NCI-H446 (cell line): ENCODE results near the gene SLC47A2.

ENCODE experiments used
- DNase-seq, 2 experiments: peaks; one replicate each; lab custom pipeline; 2025; lab: John Stamatoyannopoulos, UW

SLC47A2 gene

DNA sequence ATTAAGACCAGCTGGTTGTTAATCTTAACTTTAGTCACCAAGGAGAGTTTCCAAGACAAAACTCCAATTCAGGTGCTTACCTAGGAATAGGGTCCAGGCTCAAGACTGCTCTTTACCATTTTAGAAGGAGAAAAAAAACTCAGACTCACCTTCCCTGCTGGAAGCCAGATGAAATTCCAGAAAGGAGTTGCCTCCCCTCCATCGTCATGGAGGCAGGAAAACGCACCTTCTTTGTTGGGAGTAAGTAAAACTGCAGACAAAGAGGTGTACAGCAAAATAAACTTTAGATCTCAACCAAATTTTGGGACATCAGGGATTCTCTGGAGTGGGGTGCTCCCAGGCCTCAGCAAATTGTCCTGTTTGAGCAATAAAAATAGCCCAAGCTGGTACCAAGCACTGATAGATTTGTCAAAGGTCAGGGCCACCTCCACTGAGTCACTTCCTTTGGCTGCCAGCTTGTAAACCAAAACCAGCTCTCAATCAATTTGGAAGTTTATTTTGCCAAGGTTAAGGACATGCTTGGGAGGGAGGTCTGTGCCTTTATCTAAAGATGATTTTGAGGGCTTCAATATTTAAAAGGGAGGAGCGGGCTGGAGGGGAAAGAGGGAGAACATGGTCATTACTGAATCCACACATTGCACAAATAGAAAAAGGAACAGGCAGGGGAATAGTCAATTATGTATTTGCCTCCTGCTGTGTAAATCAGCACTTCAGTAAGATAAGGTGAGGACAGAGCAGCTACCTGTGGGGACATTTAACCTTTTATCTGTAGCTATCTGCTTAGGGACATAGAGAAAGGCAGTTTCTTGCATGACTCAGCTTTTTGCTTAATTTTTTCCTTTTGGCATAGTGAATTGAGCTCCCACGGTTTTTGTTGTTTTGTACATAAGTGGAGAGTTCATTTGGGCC, 69.3 kb downstream of the SLC47A2 start:
- DNase-seq = no peak

DNA sequence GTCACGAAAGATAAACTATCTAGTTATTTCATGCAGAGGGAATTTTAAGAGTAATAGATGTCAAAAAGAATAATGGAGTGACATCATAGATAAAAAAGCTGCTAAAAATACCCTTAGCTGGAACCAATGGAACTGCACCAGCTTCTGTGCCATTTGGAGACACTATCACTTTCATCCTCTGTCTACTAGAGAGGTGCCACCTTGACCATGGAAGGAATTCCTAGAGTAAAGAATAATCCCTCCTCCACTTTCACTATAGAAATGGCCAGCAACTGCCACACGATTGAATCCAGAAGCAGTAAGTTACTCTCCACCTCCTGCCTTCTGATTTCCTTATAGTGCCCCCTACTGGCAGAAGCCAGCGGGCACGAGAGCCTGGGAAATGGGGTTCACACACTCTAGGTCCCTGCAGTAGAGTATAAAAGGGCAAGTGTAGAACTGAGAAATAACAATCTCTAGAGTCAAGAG, 70.6 kb downstream of the SLC47A2 start:
- peak in 1 of 2 experiments; percentile 47 for DNase-seq

DNA sequence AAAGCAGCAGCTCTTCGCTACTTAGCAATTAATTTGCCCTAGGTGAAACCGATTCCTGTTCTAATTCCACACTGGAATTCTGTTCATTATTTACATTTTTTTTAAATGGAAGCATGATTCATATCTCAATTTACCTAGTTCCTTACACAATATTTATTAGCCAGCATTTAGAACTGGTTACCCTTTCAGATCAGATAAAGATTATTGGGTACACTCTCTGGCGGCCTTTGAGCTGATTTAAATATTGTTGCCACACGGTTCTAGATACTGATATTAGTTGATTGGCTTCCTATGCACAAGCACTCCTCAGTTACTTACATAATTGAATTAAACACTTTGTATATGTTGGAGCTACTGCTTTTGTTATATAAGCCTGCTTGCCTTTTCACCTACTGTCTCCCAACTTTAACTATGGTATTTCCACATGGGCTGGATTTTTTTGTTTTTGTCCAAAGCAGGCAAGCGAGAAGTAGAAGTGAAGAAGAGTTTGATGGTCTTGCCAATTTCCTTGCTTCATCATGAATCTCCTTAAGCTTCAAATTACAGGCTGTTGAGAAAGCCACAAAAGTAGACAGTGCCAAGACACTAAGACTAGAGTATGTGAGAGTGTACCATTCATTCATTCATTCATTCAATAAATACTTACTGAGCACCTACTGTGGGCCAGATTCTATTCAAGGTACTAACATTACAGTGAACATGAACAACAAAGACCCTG, 71.7 kb downstream of the SLC47A2 start:
- DNase-seq = no peak

DNA sequence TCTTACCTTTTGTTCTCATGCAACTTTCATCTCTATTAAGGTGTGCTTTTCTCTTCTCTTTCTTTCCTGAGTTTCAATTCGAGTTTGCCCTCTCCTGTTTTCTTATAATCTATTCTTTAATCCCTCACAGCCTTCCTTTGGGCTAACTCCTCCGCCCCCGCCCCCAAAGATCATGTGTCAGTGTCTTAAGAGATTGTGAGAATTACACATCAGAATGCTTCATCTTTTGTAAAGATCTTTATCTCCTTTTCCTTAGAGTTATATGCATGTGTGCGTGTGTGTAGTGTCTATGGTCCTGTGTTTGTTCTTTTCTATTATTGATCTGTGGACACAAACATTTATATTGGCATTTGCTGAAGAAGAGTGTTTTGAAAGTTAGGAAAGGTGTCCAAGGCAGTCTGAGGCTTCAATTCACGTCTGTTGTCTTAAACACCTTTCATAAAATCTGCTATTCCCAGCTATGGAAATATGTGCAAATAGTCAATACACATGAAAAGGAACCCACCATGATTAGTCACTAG, 74.0 kb downstream of the SLC47A2 start:
- DNase-seq = no peak

DNA sequence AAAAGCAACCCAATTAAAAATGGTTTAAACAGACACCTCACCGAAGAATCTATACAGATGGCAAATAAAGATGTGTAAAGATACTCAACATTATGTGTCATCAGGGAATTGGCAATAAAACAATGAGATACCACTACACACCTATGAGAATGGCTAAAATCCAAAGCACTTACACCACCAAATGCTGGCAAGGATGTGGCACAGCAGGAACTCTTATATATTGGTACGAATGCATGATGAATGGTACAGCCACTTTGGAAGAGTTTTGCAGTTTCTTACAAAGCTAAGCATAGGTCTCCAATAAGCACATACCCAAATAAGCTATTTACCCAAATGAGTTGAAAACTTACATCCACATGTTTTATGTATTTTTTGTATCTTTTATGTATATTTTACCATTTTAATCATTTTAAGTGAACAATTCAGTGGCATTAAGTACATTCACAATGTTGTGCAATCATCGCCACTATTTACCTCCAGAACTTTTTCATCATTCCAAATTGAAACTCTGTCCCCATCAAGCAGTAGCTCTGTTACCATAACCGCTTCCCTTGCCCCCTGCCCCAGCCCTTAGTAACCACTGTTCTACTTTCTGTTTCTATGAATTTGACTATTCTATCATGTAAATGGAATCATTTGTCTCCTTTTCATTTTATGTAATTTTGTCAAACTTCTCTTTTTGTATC, 74.6 kb downstream of the SLC47A2 start:
- no peak for DNase-seq

DNA sequence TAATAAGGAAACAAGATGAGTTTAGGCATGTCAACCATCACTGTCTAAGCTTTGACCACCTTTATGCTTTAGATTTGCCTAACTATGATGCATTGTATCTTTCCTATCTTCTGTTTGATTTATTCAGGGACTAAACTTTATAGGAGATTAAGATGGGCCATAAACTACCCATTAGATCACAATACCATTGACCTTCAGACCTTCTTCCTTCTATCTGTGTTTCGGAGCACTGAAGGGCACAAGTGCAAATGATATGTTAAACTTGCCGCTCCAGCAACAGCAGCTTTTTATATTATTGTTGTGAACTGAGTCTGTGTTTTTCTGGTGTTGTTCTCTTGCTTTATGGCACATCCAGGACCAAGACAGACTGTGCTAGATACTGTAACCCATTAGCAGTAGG, 84.5 kb downstream of the SLC47A2 start:
- no peak for DNase-seq

DNA sequence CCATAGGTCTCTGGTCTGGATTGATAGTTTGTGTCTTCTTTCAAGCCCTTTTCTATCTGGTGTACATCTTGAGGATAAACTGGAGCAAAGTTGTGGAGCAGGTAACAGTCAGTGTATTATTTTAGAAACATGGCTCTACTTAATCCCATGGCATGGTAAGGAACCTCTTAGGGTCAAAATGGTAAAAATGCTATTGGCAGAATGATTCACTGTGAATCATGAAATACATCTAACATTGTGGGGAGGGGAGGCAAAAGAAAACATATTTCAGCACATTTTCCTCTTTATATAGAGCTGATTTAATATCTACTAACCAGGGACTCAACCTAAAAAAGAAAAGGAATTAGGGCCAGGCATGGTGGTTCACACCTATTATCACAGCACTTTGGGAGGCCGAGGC, 85.7 kb downstream of the SLC47A2 start:
- no peak for DNase-seq

DNA sequence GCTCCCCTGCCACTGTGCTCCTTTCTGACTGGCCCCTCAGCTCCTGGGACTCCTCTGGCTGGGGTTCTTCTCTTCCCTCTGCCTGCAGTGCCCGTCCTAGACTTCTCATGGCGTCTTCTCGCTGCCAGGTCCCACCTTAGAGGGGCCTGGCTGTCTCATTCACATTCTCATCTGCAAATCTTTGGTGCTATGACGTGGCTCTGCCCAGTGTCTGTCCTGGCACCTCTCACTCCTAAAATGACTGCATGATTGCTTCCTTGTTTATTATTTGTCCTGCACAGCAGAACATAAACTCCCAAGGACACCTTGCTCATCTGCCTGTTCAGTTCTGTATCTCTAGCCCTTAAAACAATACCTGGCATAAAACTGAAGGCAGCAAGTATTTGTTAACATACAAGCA, 86.3 kb downstream of the SLC47A2 start:
- no peak for DNase-seq

DNA sequence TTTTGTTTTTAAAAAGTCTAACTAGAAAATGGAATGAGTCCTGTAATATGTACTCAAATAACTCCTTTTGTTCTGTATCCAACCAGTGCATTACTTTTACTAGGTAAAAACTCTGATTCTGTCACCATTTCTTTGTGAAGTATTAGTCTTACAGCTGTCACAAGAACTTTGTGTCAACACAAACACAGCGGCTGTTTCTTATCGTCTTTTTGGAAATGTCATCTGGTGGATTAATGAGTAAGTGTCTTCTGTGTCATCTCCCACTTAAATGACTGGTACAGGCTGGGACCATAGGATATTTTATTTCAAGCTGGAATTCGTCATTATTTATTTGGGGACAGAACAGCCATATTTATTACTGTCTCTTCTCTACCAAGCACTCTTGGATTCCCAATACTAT, 86.9 kb downstream of the SLC47A2 start:
- DNase-seq = no peak
